SH-SY5Y (cell line): ENCODE data around the gene FAM110C.

Experiments used
- GATA2 ChIP-seq: IDR thresholded peaks from 2 replicates; pipeline ENCODE4 v1.6.1; 2011; ENCODE audit warnings: mild to moderate bottlenecking, low read depth, low read length
- GATA3 ChIP-seq: IDR thresholded peaks from 2 replicates; pipeline ENCODE4 v1.6.1; 2011; ENCODE audit warnings: low read depth, mild to moderate bottlenecking, low read length, moderate library complexity

The FAM110C gene

GRCh38 chr2:47737-48136, 1.4 kb upstream of the FAM110C start:
- TF ChIP-seq GATA3: no peak
- TF ChIP-seq GATA2: no peak

- TF ChIP-seq GATA2 (no peak), GATA3 (no peak)
Observed at GRCh38 chr2:47346-47725, 1.0 kb upstream of the FAM110C start.

GRCh38 chr2:46131-46470, 204 bp downstream of the FAM110C start:
- TF ChIP-seq GATA3 (no peak), GATA2 (no peak)

GRCh38 chr2:45342-46130, 769 bp downstream of the FAM110C start:
- no peak for TF ChIP-seq GATA2

GRCh38 chr2:44748-45341, 1.5 kb downstream of the FAM110C start:
- TF ChIP-seq GATA3: no peak
- no peak for TF ChIP-seq GATA2

GRCh38 chr2:42788-43187, 3.5 kb downstream of the FAM110C start:
- TF ChIP-seq GATA2: no peak

GRCh38 chr2:40465-40864, 5.8 kb downstream of the FAM110C start:
- TF ChIP-seq GATA2: no peak
- no peak for TF ChIP-seq GATA3

- TF ChIP-seq GATA2 (no peak), GATA3 (no peak)
Observed at GRCh38 chr2:38155-38554, 8.2 kb downstream of the FAM110C start.

GRCh38 chr2:36318-36717, 10.0 kb downstream of the FAM110C start:
- TF ChIP-seq GATA2: no peak
- no peak for TF ChIP-seq GATA3

- TF ChIP-seq GATA3: no peak
- TF ChIP-seq GATA2: no peak
Observed at GRCh38 chr2:35852-36251, 10.5 kb downstream of the FAM110C start.

GRCh38 chr2:33620-34019, 12.7 kb downstream of the FAM110C start:
- TF ChIP-seq GATA2 (no peak), GATA3 (no peak)

GRCh38 chr2:32068-32467, 14.2 kb downstream of the FAM110C start:
- TF ChIP-seq GATA2 (no peak), GATA3 (no peak)

GRCh38 chr2:29253-29652, 17.1 kb downstream of the FAM110C start:
- TF ChIP-seq GATA2 (no peak), GATA3 (no peak)

- no peak for TF ChIP-seq GATA2
- no peak for TF ChIP-seq GATA3
Observed at GRCh38 chr2:28406-28975, 17.8 kb downstream of the FAM110C start.

- TF ChIP-seq GATA2 (no peak), GATA3 (no peak)
Observed at GRCh38 chr2:26891-27290, 19.4 kb downstream of the FAM110C start.
